Measurements from ENCODE around the gene SLC51A.
"Not testable (repeated sequence)": the region's sequence is repeated elsewhere in the genome, so short reads cannot be mapped to it uniquely, and the experiment has no call there.

Gene SLC51A

GRCh38 chr3:196216089-196216564, at the start of gene SLC51A:
SLC51A (plus strand) TSS chr3:196216534; CDS start chr3:196216713, 179 bp downstream.
- no peak for DNase-seq

GRCh38 chr3:196166741-196167140, 49.6 kb upstream of the SLC51A start:
- DNase-seq = no peak

GRCh38 chr3:196168808-196169391, 47.4 kb upstream of the SLC51A start:
- DNase-seq = no peak

GRCh38 chr3:196169836-196170240, 46.5 kb upstream of the SLC51A start:
- no peak for DNase-seq

GRCh38 chr3:196170296-196170695, 46.0 kb upstream of the SLC51A start:
- not testable (repeated sequence) for DNase-seq

- no peak for DNase-seq
These were observed 41.7 kb upstream of the SLC51A start for GRCh38 chr3:196174652-196175051.

GRCh38 chr3:196175116-196175625, 41.2 kb upstream of the SLC51A start:
- DNase-seq = no peak

GRCh38 chr3:196175722-196176121, 40.6 kb upstream of the SLC51A start:
- no peak for DNase-seq

- DNase-seq = no peak
These were observed 38.8 kb upstream of the SLC51A start for GRCh38 chr3:196177567-196177966.

GRCh38 chr3:196177967-196178366, 38.4 kb upstream of the SLC51A start:
- no peak for DNase-seq

GRCh38 chr3:196178993-196179379, 37.3 kb upstream of the SLC51A start:
- no peak for DNase-seq

GRCh38 chr3:196179380-196180308, 36.7 kb upstream of the SLC51A start:
- DNase-seq = peak; percentile 87

- no peak for DNase-seq
These were observed 36.0 kb upstream of the SLC51A start for GRCh38 chr3:196180346-196180745.

GRCh38 chr3:196181127-196181546, 35.2 kb upstream of the SLC51A start:
- no peak for DNase-seq

GRCh38 chr3:196184169-196184432, 32.2 kb upstream of the SLC51A start:
- not testable (repeated sequence) for DNase-seq

- no peak for DNase-seq
These were observed 31.5 kb upstream of the SLC51A start for GRCh38 chr3:196184881-196185280.

GRCh38 chr3:196186651-196187573, 29.4 kb upstream of the SLC51A start:
- DNase-seq = no peak

GRCh38 chr3:196189566-196190347, 26.6 kb upstream of the SLC51A start:
- no peak for DNase-seq

- DNase-seq = no peak
These were observed 24.3 kb upstream of the SLC51A start for GRCh38 chr3:196192036-196192523.

GRCh38 chr3:196192524-196193051, 23.7 kb upstream of the SLC51A start:
- no peak for DNase-seq

GRCh38 chr3:196193133-196193735, 23.1 kb upstream of the SLC51A start:
- no peak for DNase-seq

All from activated CD8-positive, alpha-beta memory T cell treated with anti-CD3 and anti-CD28 coated beads, Interleukin-2, amount 50 U/mL, for 4 hours (primary cell).